ENCODE measurements around the gene TMEM269. TPM values are rescaled to one million over a fixed set of nuclear protein-coding genes. Genes with fewer than 3 reads are reported as not detected.

The TMEM269 gene
- total and polyA plus RNA-seq, 9 of the 15 experiments (the other 6 are each of a cell fraction or from before 2014, with no cell fraction given): 0.09 to 0.49 (median 0.21) TPM

DNA sequence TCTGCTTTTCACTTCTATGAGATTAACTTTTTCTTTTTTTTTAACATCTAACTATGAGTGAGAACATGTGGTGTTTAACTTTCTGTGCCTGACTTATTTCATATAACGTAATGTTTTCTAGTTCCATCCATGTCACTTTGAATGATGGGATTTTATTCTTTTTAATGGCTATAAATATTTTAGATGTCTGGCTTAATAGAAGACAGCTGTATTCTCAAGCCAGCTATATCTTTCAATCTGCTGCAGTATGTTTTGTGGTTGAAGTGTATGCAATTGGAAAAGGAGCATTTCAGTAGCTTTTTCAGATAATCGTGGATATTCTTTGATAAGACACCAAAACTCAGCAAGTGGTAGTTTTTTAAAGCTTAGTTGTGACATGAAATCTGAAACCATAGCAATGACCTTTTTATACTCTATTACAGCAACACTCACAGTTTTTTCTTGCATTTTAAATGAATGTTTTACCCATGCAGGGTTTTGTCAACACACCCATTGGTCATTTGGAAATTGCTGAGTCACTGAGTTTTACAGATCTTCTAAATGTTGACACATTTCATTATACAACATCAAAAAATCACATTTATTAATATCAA lies 38.1 kb downstream of the TMEM269 start (continued):
- no peak for TF ChIP-seq ZNF57 (CRISPR knock-in tag; IDR thresholded peaks at IDR 0.05)
- peak; percentile 100 for TF ChIP-seq ZNF316 (IDR thresholded peaks at IDR 0.05)
- TF ChIP-seq, protein P1, sequence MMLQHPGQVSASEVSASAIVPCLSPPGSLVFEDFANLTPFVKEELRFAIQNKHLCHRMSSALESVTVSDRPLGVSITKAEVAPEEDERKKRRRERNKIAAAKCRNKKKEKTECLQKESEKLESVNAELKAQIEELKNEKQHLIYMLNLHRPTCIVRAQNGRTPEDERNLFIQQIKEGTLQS (IDR thresholded peaks at IDR 0.05): peak; percentile 23; the same call in 1 of the 2 replicates
- TF ChIP-seq, protein P1 (CRISPR knock-in tag; conservative IDR thresholded peaks at IDR 0.05): no peak
- peak; percentile 26 for TF ChIP-seq SMAD4 (CRISPR knock-in tag; conservative IDR thresholded peaks at IDR 0.05)
- no peak for TF ChIP-seq CEBPG (CRISPR knock-in tag; IDR thresholded peaks at IDR 0.05)
- peak in 1 of 2 experiments; percentile 46; a peak in 1 of 4 replicates for TF ChIP-seq CEBPG (tag; conservative IDR thresholded peaks at IDR 0.05 in 1 of 2, IDR thresholded peaks at IDR 0.05 in 1 of 2)
- no peak for TF ChIP-seq NRF1 (conservative IDR thresholded peaks at IDR 0.05 in 1 of 2, IDR thresholded peaks at IDR 0.05 in 1 of 2)
- no peak for TF ChIP-seq ZNF431 (CRISPR knock-in tag; IDR thresholded peaks at IDR 0.05)
- TF ChIP-seq LEF1 (IDR thresholded peaks at IDR 0.05): 0 out of 2 replicates have a peak, but pooled peaks have one; percentile 33
- TF ChIP-seq BCOR (IDR thresholded peaks at IDR 0.05): no peak
- no peak for TF ChIP-seq CHD1 (IDR thresholded peaks at IDR 0.05; ENCODE audit: low read length)
- TF ChIP-seq ZNF134 (CRISPR knock-in tag; conservative IDR thresholded peaks at IDR 0.05): 0 out of 2 replicates have a peak, but pooled peaks have one; percentile 26
- TF ChIP-seq SRSF7 (optimal IDR thresholded peaks at IDR 0.05; ENCODE audit: low read depth, low read length): no peak
- TF ChIP-seq GTF2F1 (IDR thresholded peaks at IDR 0.05; ENCODE audit: low read depth, low read length): no peak
- TF ChIP-seq, protein P2, sequence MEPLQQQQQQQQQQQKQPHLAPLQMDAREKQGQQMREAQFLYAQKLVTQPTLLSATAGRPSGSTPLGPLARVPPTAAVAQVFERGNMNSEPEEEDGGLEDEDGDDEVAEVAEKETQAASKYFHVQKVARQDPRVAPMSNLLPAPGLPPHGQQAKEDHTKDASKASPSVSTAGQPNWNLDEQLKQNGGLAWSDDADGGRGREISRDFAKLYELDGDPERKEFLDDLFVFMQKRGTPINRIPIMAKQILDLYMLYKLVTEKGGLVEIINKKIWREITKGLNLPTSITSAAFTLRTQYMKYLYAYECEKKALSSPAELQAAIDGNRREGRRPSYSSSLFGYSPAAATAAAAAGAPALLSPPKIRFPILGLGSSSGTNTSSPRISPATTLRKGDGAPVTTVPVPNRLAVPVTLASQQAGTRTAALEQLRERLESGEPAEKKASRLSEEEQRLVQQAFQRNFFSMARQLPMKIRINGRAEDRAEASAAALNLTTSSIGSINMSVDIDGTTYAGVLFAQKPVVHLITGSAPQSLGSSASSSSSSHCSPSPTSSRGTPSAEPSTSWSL (CRISPR knock-in tag; IDR thresholded peaks at IDR 0.05; ENCODE audit: borderline replicate concordance): no peak
- peak in 1 of 2 experiments; percentile 45; a peak in 1 of 4 replicates for TF ChIP-seq FOXK2 (conservative IDR thresholded peaks at IDR 0.05 in 1 of 2, IDR thresholded peaks at IDR 0.05 in 1 of 2; ENCODE audit: low read depth in 2 of 2)
- no peak for TF ChIP-seq ZNF146 (CRISPR knock-in tag; IDR thresholded peaks at IDR 0.05; ENCODE audit: unreplicated experiment)
- TF ChIP-seq CAMTA2 (CRISPR knock-in tag; conservative IDR thresholded peaks at IDR 0.05): no peak
- no peak for TF ChIP-seq ZNF354B (CRISPR knock-in tag; IDR thresholded peaks at IDR 0.05)
- peak; percentile 99 for TF ChIP-seq MAFG (tag; conservative IDR thresholded peaks at IDR 0.05)
- TF ChIP-seq TCF7 (IDR thresholded peaks at IDR 0.05; ENCODE audit: borderline replicate concordance): no peak
- TF ChIP-seq SRSF9 (IDR thresholded peaks at IDR 0.05; ENCODE audit: borderline replicate concordance, low read depth, low read length): no peak
- TF ChIP-seq TEAD2 (tag; IDR thresholded peaks at IDR 0.05): no peak
- TF ChIP-seq MECOM (CRISPR knock-in tag; IDR thresholded peaks at IDR 0.05): no peak
- no peak for TF ChIP-seq ZNF41 (CRISPR knock-in tag; conservative IDR thresholded peaks at IDR 0.05)
- TF ChIP-seq SMARCA4 (IDR thresholded peaks at IDR 0.05): peak; percentile 78
- no peak for TF ChIP-seq LCOR (CRISPR knock-in tag; IDR thresholded peaks at IDR 0.05)
- TF ChIP-seq, protein P3, sequence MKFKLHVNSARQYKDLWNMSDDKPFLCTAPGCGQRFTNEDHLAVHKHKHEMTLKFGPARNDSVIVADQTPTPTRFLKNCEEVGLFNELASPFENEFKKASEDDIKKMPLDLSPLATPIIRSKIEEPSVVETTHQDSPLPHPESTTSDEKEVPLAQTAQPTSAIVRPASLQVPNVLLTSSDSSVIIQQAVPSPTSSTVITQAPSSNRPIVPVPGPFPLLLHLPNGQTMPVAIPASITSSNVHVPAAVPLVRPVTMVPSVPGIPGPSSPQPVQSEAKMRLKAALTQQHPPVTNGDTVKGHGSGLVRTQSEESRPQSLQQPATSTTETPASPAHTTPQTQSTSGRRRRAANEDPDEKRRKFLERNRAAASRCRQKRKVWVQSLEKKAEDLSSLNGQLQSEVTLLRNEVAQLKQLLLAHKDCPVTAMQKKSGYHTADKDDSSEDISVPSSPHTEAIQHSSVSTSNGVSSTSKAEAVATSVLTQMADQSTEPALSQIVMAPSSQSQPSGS (CRISPR knock-in tag; IDR thresholded peaks at IDR 0.05): no peak
- no peak for TF ChIP-seq RBM15 (IDR thresholded peaks at IDR 0.05; ENCODE audit: insufficient read depth, low read length)
